Activated T-helper 9 cell treated with anti-CD3 and anti-CD28 coated beads, Interleukin-2, amount 50 U/mL, for 16 hours (primary cell): ENCODE data around the gene LAMP5.

Experiments used
- DNase-seq: peaks from one replicate; pipeline ENCODE4 v3.0.0-alpha.2; 2020; ENCODE audit warnings: low read depth

Gene LAMP5

GRCh38 chr20:9535449-9535848 is 21.1 kb downstream of the LAMP5 start:
- no peak for DNase-seq

GRCh38 chr20:9543214-9543613 is 28.8 kb downstream of the LAMP5 start:
- no peak for DNase-seq

- no peak for DNase-seq
Measured at GRCh38 chr20:9550283-9550682, 35.9 kb downstream of the LAMP5 start.

- no peak for DNase-seq
Measured at GRCh38 chr20:9550871-9551270, 36.5 kb downstream of the LAMP5 start.

GRCh38 chr20:9551808-9552550 is 37.6 kb downstream of the LAMP5 start:
- no peak for DNase-seq

GRCh38 chr20:9555781-9556180 is 41.4 kb downstream of the LAMP5 start:
- no peak for DNase-seq

- DNase-seq, result no peak
Measured at GRCh38 chr20:9557411-9557810, 43.0 kb downstream of the LAMP5 start.

- DNase-seq, result no peak
Measured at GRCh38 chr20:9565910-9566550, 51.6 kb downstream of the LAMP5 start.

- DNase-seq, result no peak
Measured at GRCh38 chr20:9566977-9567376, 52.6 kb downstream of the LAMP5 start.

- DNase-seq, result no peak
Measured at GRCh38 chr20:9570612-9571011, 56.2 kb downstream of the LAMP5 start.

- no peak for DNase-seq
Measured at GRCh38 chr20:9571783-9572182, 57.4 kb downstream of the LAMP5 start.

- DNase-seq, result no peak
Measured at GRCh38 chr20:9572670-9573069, 58.3 kb downstream of the LAMP5 start.

GRCh38 chr20:9573335-9574151 is 59.2 kb downstream of the LAMP5 start:
- DNase-seq, result no peak

- DNase-seq, result no peak
Measured at GRCh38 chr20:9574181-9574580, 59.8 kb downstream of the LAMP5 start.

- DNase-seq, result no peak
Measured at GRCh38 chr20:9574776-9575175, 60.4 kb downstream of the LAMP5 start.

GRCh38 chr20:9575836-9576235 is 61.4 kb downstream of the LAMP5 start:
- no peak for DNase-seq

GRCh38 chr20:9576695-9577094 is 62.3 kb downstream of the LAMP5 start:
- DNase-seq, result no peak

GRCh38 chr20:9577397-9577796 is 63.0 kb downstream of the LAMP5 start:
- no peak for DNase-seq

GRCh38 chr20:9578594-9578993 is 64.2 kb downstream of the LAMP5 start:
- DNase-seq, result no peak
